DOHH2 (cell line): ENCODE data around the gene NAA10.

Experiments
- EZH2phosphoT487 ChIP-seq: fragments of 200-600 bp; sonication (generic); IDR thresholded peaks from 2 replicates; pipeline ENCODE4 v1.6.1; 2017; ENCODE audit warnings: borderline replicate concordance, mild to moderate bottlenecking, antibody characterized with exemption, low read length, moderate library complexity, mixed read lengths
- TF ChIP-seq, protein P1 (sequence below): fragments of 200-600 bp; sonication (generic); IDR thresholded peaks from one replicate; pipeline ENCODE4 v1.5.1; 2014; ENCODE audit warnings: antibody characterized with exemption, mild to moderate bottlenecking, low read depth, low read length; ENCODE audit not compliant: poor library complexity, severe bottlenecking

DNA sequence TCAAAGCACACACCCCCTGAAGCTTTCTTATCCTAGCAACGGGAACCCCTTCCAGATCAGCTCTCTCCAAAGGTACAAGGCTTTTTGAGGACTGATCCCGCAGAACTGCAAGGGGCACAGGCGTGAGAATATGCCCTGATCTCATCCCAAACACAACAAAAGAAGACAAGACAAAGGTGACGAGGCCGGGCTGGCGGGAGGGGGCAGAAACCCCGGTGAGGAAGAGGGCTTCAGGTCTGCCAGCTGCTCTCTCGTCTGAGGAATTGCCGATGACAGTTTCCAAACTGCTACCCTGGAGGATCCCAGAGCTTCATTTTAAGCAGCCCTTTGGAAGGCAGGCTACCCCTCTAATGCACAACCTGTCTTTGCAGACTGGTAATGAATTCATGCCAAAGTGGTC, 33.4 kb upstream of the NAA10 start:
- TF ChIP-seq, protein P1, sequence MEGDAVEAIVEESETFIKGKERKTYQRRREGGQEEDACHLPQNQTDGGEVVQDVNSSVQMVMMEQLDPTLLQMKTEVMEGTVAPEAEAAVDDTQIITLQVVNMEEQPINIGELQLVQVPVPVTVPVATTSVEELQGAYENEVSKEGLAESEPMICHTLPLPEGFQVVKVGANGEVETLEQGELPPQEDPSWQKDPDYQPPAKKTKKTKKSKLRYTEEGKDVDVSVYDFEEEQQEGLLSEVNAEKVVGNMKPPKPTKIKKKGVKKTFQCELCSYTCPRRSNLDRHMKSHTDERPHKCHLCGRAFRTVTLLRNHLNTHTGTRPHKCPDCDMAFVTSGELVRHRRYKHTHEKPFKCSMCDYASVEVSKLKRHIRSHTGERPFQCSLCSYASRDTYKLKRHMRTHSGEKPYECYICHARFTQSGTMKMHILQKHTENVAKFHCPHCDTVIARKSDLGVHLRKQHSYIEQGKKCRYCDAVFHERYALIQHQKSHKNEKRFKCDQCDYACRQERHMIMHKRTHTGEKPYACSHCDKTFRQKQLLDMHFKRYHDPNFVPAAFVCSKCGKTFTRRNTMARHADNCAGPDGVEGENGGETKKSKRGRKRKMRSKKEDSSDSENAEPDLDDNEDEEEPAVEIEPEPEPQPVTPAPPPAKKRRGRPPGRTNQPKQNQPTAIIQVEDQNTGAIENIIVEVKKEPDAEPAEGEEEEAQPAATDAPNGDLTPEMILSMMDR, result no peak
- no peak for TF ChIP-seq EZH2phosphoT487
